ENCODE results near the gene WNT1. TPM values are rescaled to one million over a fixed set of nuclear protein-coding genes. Genes with fewer than 3 reads are reported as not detected.

The WNT1 gene
- total RNA-seq, 2 donors from 2014 or later, result not detected

GRCh38 chr12:48958049-48958388 is 20.1 kb upstream of the WNT1 start:
- ATAC-seq (no peak), DNase-seq (no peak)
- TF ChIP-seq CTCF (IDR thresholded peaks at IDR 0.05) (no peak), POLR2A (IDR thresholded peaks at IDR 0.05) (no peak)
- no peak overlapping the region for H3K27ac ChIP-seq
- no peak overlapping the region for H3K4me3 ChIP-seq
- 14 to 29% methylated on average over 3 of the region's 3 CpGs for WGBS, 2 donors
- intact Hi-C loops (cut with DNase I), result no loop called here
- H3K4me1 ChIP-seq, result peaks cover 17% of the 10 kb centered on the region
- no peaks in the 10 kb centered on the region for H3K9me3 ChIP-seq
- no peaks in the 10 kb centered on the region for H3K36me3 ChIP-seq (replicated peaks in 1 of 2; ENCODE audit: insufficient read depth in 1 of 2, low read depth in 2 of 2)
- no peaks in the 10 kb centered on the region for H3K27me3 ChIP-seq

GRCh38 chr12:48960834-48961233 is 17.3 kb upstream of the WNT1 start:
- DNase-seq, result no peak
- Histone ChIP-seq H3K4me3 (no peak overlapping the region), H3K36me3 (replicated peaks in 1 of 2; ENCODE audit: insufficient read depth in 1 of 2, low read depth in 2 of 2) (no peaks in the 10 kb centered on the region), H3K4me1 (peaks cover 12% of the 10 kb centered on the region), H3K27ac (no peak overlapping the region), H3K27me3 (no peaks in the 10 kb centered on the region), H3K9me3 (no peaks in the 10 kb centered on the region)
- WGBS, 2 donors, result 51 to 63% methylated on average over 3 of the region's 3 CpGs
- intact Hi-C loops (cut with DNase I), result no loop called here
- TF ChIP-seq POLR2A (IDR thresholded peaks at IDR 0.05) (no peak), CTCF (IDR thresholded peaks at IDR 0.05) (no peak)
- ATAC-seq, result no peak

- 40 to 59% methylated on average over 4 of the region's 4 CpGs for WGBS, 2 donors
- TF ChIP-seq POLR2A (IDR thresholded peaks at IDR 0.05), result no peak
- no peak for TF ChIP-seq CTCF (IDR thresholded peaks at IDR 0.05)
- no peak for ATAC-seq
- Histone ChIP-seq H3K4me3 (no peak overlapping the region), H3K4me1 (peaks cover 7% of the 10 kb centered on the region), H3K27ac (no peak overlapping the region), H3K27me3 (no peaks in the 10 kb centered on the region), H3K9me3 (no peaks in the 10 kb centered on the region), H3K36me3 (replicated peaks in 1 of 2; ENCODE audit: insufficient read depth in 1 of 2, low read depth in 2 of 2) (no peaks in the 10 kb centered on the region)
- no peak for DNase-seq
- intact Hi-C loops (cut with DNase I), result no loop called here
Measured at GRCh38 chr12:48961331-48961730, 16.8 kb upstream of the WNT1 start.

- ATAC-seq (no peak), DNase-seq (no peak)
- Histone ChIP-seq H3K27ac (no peak overlapping the region), H3K36me3 (replicated peaks in 1 of 2; ENCODE audit: insufficient read depth in 1 of 2, low read depth in 2 of 2) (no peaks in the 10 kb centered on the region), H3K4me1 (peaks cover 5% of the 10 kb centered on the region), H3K27me3 (no peaks in the 10 kb centered on the region), H3K9me3 (no peaks in the 10 kb centered on the region), H3K4me3 (no peak overlapping the region)
- intact Hi-C loops (cut with DNase I), result no loop called here
- TF ChIP-seq POLR2A (IDR thresholded peaks at IDR 0.05) (no peak), CTCF (IDR thresholded peaks at IDR 0.05) (no peak)
Measured at GRCh38 chr12:48961801-48962200, 16.3 kb upstream of the WNT1 start.

- Histone ChIP-seq H3K4me1 (peaks cover 15% of the 10 kb centered on the region), H3K9me3 (no peaks in the 10 kb centered on the region), H3K4me3 (no peak overlapping the region), H3K27ac (no peak overlapping the region), H3K36me3 (replicated peaks in 1 of 2; ENCODE audit: insufficient read depth in 1 of 2, low read depth in 2 of 2) (no peaks in the 10 kb centered on the region), H3K27me3 (peaks cover 0 to 8% of the 10 kb centered on the region in 2 donors)
- TF ChIP-seq CTCF (IDR thresholded peaks at IDR 0.05) (no peak), POLR2A (IDR thresholded peaks at IDR 0.05) (no peak)
- ATAC-seq (no peak), DNase-seq (no peak)
- intact Hi-C loops (cut with DNase I), result no loop called here
Measured at GRCh38 chr12:48965298-48965838, 12.8 kb upstream of the WNT1 start.
